GM10266 (cell line): ENCODE measurements around the gene GRHL1.

Experiments used
- DNase-seq: peaks from one replicate; pipeline ENCODE4 v3.0.0; 2012; ENCODE audit errors: extremely low spot score
- CTCF ChIP-seq: IDR thresholded peaks from 2 replicates; pipeline ENCODE4 v1.5.1; 2012; ENCODE audit warnings: mild to moderate bottlenecking, low read depth; ENCODE audit not compliant: control insufficient read depth, insufficient read depth; ENCODE audit errors: missing control alignments

GRHL1 gene

GRCh38 chr2:9951522-9952285, at the start of gene GRHL1:
GRHL1 (plus strand) TSS chr2:9951693; CDS start chr2:9951834, 141 bp downstream.
- DNase-seq, result peak; percentile 100

GRCh38 chr2:9905413-9905812, 46.1 kb upstream of the GRHL1 start:
- TF ChIP-seq CTCF, result no peak
- no peak for DNase-seq

More at GRCh38 chr2:9951522-9952285, at the start of gene GRHL1:
- no peak for TF ChIP-seq CTCF

- DNase-seq, result no peak
- TF ChIP-seq CTCF, result no peak
Measured at GRCh38 chr2:9907402-9907801, 44.1 kb upstream of the GRHL1 start.

GRCh38 chr2:9908639-9909038, 42.9 kb upstream of the GRHL1 start:
- DNase-seq, result no peak
- no peak for TF ChIP-seq CTCF

GRCh38 chr2:9909106-9909505, 42.4 kb upstream of the GRHL1 start:
- TF ChIP-seq CTCF, result no peak
- DNase-seq, result no peak

- no peak for DNase-seq
- no peak for TF ChIP-seq CTCF
Measured at GRCh38 chr2:9910699-9911098, 40.8 kb upstream of the GRHL1 start.

- DNase-seq, result no peak
- TF ChIP-seq CTCF, result no peak
Measured at GRCh38 chr2:9912468-9912867, 39.0 kb upstream of the GRHL1 start.
